OCI-LY1 (cell line): ENCODE measurements around the gene CNTN1.

Source experiments
- H2AFZ ChIP-seq: fragments of 200-600 bp; sonication (generic), shearing (Covaris generic); 2 replicates; pipeline ENCODE4 v1.6.0; 2014; ENCODE audit warnings: antibody characterized with exemption, mild to moderate bottlenecking, low read length
- H3F3A ChIP-seq: fragments of 200-600 bp; sonication (generic), shearing (Covaris generic); 2 replicates; pipeline ENCODE4 v1.6.0; 2014; ENCODE audit warnings: mild to moderate bottlenecking, antibody characterized with exemption, low read length, moderate library complexity; ENCODE audit not compliant: insufficient read depth
- H3K27ac ChIP-seq: fragments of 200-600 bp; sonication (generic); 2 replicates; pipeline ENCODE4 v1.5.1; 2014; ENCODE audit warnings: low read length, mixed run types, mild to moderate bottlenecking, low read depth; ENCODE audit not compliant: poor library complexity, severe bottlenecking
- H3K27me3 ChIP-seq: fragments of 200-600 bp; sonication (generic); 2 replicates; pipeline ENCODE4 v1.6.0; 2014; ENCODE audit warnings: antibody characterized with exemption, mild to moderate bottlenecking, low read length, moderate library complexity; ENCODE audit not compliant: insufficient read depth
- H3K36me3 ChIP-seq: fragments of 200-600 bp; sonication (generic); 2 replicates; pipeline ENCODE4 v1.6.1; 2014; ENCODE audit warnings: mild to moderate bottlenecking, antibody characterized with exemption, low read length, moderate library complexity, mixed read lengths; ENCODE audit not compliant: insufficient read depth
- H3K4me1 ChIP-seq: fragments of 200-600 bp; sonication (generic); 2 replicates; pipeline ENCODE4 v1.5.1; 2014; ENCODE audit warnings: mild to moderate bottlenecking, low read length, moderate library complexity; ENCODE audit not compliant: insufficient read depth, severe bottlenecking
- H3K4me2 ChIP-seq: fragments of 200-600 bp; sonication (generic), shearing (Covaris generic); 2 replicates; pipeline ENCODE4 v1.6.1; 2014; ENCODE audit warnings: low read length
- H3K4me3 ChIP-seq: fragments of 200-600 bp; sonication (generic); 2 replicates; pipeline ENCODE4 v1.5.1; 2014; ENCODE audit warnings: low read length, low read depth, mild to moderate bottlenecking, mixed read lengths; ENCODE audit not compliant: poor library complexity, severe bottlenecking
- H3K79me2 ChIP-seq: fragments of 200-600 bp; shearing (Covaris generic); 2 replicates; pipeline ENCODE4 v1.6.1; 2016; ENCODE audit warnings: mixed run types, low read length, mixed read lengths; ENCODE audit not compliant: insufficient read depth
- H3K9ac ChIP-seq: fragments of 200-600 bp; sonication (generic), shearing (Covaris generic); 2 replicates; pipeline ENCODE4 v1.6.1; 2014; ENCODE audit warnings: mild to moderate bottlenecking, low read length, mixed read lengths
- H3K9me2 ChIP-seq: fragments of 200-600 bp; sonication (generic), shearing (Covaris generic); 2 replicates; pipeline ENCODE4 v1.6.1; 2014; ENCODE audit warnings: low read depth, mild to moderate bottlenecking, low read length, mixed read lengths
- H3K9me3 ChIP-seq: fragments of 200-600 bp; shearing (Covaris generic); 2 replicates; pipeline ENCODE4 v1.6.1; 2014; ENCODE audit warnings: low read length, mixed read lengths
- H4K20me1 ChIP-seq: fragments of 200-600 bp; sonication (generic), shearing (Covaris generic); 2 replicates; pipeline ENCODE4 v1.6.0; 2016; ENCODE audit warnings: mild to moderate bottlenecking, low read length; ENCODE audit not compliant: insufficient read depth
- CTCF ChIP-seq: fragments of 200-600 bp; sonication (generic), shearing (Covaris generic); IDR thresholded peaks from 2 replicates; pipeline ENCODE4 v1.5.1; 2017; ENCODE audit warnings: mild to moderate bottlenecking, antibody characterized with exemption, low read length, moderate library complexity, mixed read lengths
- EZH2 ChIP-seq: fragments of 200-600 bp; sonication (generic), shearing (Covaris generic); IDR thresholded peaks from 2 replicates; pipeline ENCODE4 v1.8.0; 2017; ENCODE audit warnings: borderline replicate concordance, mixed run types, mild to moderate bottlenecking, antibody characterized with exemption, low read length, moderate library complexity, mixed read lengths

CNTN1 gene

GRCh38 chr12:40681148-40681547 is 11.1 kb upstream of the CNTN1 start:
- TF ChIP-seq CTCF (no peak), EZH2 (no peak)
- Histone ChIP-seq H2AFZ (no peak overlapping the region), H3K9me2 (no peaks in the 10 kb centered on the region), H3F3A (no peaks in the 10 kb centered on the region), H3K4me2 (no peak overlapping the region), H3K79me2 (no peaks in the 10 kb centered on the region), H3K9ac (no peak overlapping the region), H4K20me1 (no peaks in the 10 kb centered on the region), H3K9me3 (no peaks in the 10 kb centered on the region), H3K4me3 (no peak overlapping the region), H3K36me3 (no peaks in the 10 kb centered on the region), H3K27me3 (no peaks in the 10 kb centered on the region), H3K4me1 (no peaks in the 10 kb centered on the region), H3K27ac (no peak overlapping the region)

GRCh38 chr12:40684986-40685385 is 7.3 kb upstream of the CNTN1 start:
- TF ChIP-seq EZH2 = no peak
- no peak for TF ChIP-seq CTCF
- Histone ChIP-seq H3K4me3 (no peak overlapping the region), H3K9me3 (no peaks in the 10 kb centered on the region)

GRCh38 chr12:40688085-40688725 is 4.0 kb upstream of the CNTN1 start:
- H4K20me1 ChIP-seq = no peaks in the 10 kb centered on the region
- no peaks in the 10 kb centered on the region for H3K9me3 ChIP-seq
- no peaks in the 10 kb centered on the region for H3K79me2 ChIP-seq
- H3K27me3 ChIP-seq = no peaks in the 10 kb centered on the region
- H3K4me2 ChIP-seq = no peak overlapping the region
- no peak overlapping the region for H2AFZ ChIP-seq
- H3K9ac ChIP-seq = no peak overlapping the region
- H3F3A ChIP-seq = no peaks in the 10 kb centered on the region
- no peaks in the 10 kb centered on the region for H3K9me2 ChIP-seq
- no peaks in the 10 kb centered on the region for H3K36me3 ChIP-seq
- H3K4me3 ChIP-seq = no peak overlapping the region
- TF ChIP-seq EZH2 = no peak
- H3K4me1 ChIP-seq = no peaks in the 10 kb centered on the region
- no peak overlapping the region for H3K27ac ChIP-seq

More at GRCh38 chr12:40684986-40685385, 7.3 kb upstream of the CNTN1 start:
- H3K27me3 ChIP-seq = no peaks in the 10 kb centered on the region
- H3K4me1 ChIP-seq = no peaks in the 10 kb centered on the region
- H3K9ac ChIP-seq = no peak overlapping the region
- no peak overlapping the region for H3K27ac ChIP-seq
- no peaks in the 10 kb centered on the region for H3F3A ChIP-seq
- H3K36me3 ChIP-seq = no peaks in the 10 kb centered on the region
- H3K79me2 ChIP-seq = no peaks in the 10 kb centered on the region
- no peaks in the 10 kb centered on the region for H3K9me2 ChIP-seq
- no peaks in the 10 kb centered on the region for H4K20me1 ChIP-seq
- no peak overlapping the region for H2AFZ ChIP-seq
- no peak overlapping the region for H3K4me2 ChIP-seq

GRCh38 chr12:40689576-40689975 is 2.7 kb upstream of the CNTN1 start:
- Histone ChIP-seq H3K27ac (no peak overlapping the region), H3K4me1 (no peaks in the 10 kb centered on the region), H3F3A (no peaks in the 10 kb centered on the region), H3K27me3 (no peaks in the 10 kb centered on the region), H3K36me3 (no peaks in the 10 kb centered on the region), H3K4me3 (no peak overlapping the region), H3K9me2 (no peaks in the 10 kb centered on the region), H2AFZ (no peak overlapping the region), H3K9me3 (no peaks in the 10 kb centered on the region), H3K9ac (no peak overlapping the region), H3K79me2 (no peaks in the 10 kb centered on the region), H4K20me1 (no peaks in the 10 kb centered on the region), H3K4me2 (no peak overlapping the region)
- TF ChIP-seq EZH2 (no peak), CTCF (no peak)
